Pancreas (tissue), 10 donors: ENCODE data around the gene SORCS2. TPM values are rescaled to one million over a fixed set of nuclear protein-coding genes. Genes with fewer than 3 reads are reported as not detected.
A peak's percentile ranks its signal among the peaks of the same experiment; 100 is the strongest.

Experiments used
- ATAC-seq, 4 donors: fragments of 200-7000 bp; cut with Tn5 transposase; one replicate each; pipeline versions ENCODE4 v1.8.0 to v1.9.1; 2020; ENCODE audit warnings: mild to moderate bottlenecking in 4 of 4, moderate library complexity in 4 of 4
- DNase-seq, 6 donors: peaks; one replicate each; pipeline ENCODE4 v3.0.0-alpha.2; 2020
- FAIRE-seq: peaks from 2 replicates; lab custom pipeline; 2012; peaks lifted over from hg19 to GRCh38; lab: Jason Lieb, UNC
- H3K27ac ChIP-seq, 4 donors: fragments of 200-600 bp; sonication (generic); 1 replicate in 3 of 4; 2 replicates in 1 of 4; pipeline versions ENCODE4 v1.5.0 to v1.8.0; 2020
- H3K27me3 ChIP-seq, 4 donors: fragments of 200-600 bp; one replicate each; pipeline ENCODE4 v1.8.0; 2021
- H3K36me3 ChIP-seq, 3 donors: fragments of 200-600 bp; sonication (generic) in 1 of 3; one replicate each; pipeline versions ENCODE4 v1.5.0 to v1.8.0; 2020 to 2021
- H3K4me1 ChIP-seq, 3 donors: fragments of 200-600 bp; one replicate each; pipeline ENCODE4 v1.8.0; 2021
- H3K4me3 ChIP-seq, 4 donors: fragments of 200-600 bp; sonication (generic) in 2 of 4; one replicate each; pipeline versions ENCODE4 v1.5.0 to v1.8.0; 2020 to 2021
- H3K9me3 ChIP-seq, 4 donors: fragments of 200-600 bp; one replicate each; pipeline ENCODE4 v1.8.0; 2021
- WGBS, 2 donors: extraction: QIAGEN DNeasy Blood & Tissue Kit; methylation state at CpG; one replicate each; pipeline ENCODE4 v1.1.7; 2013; 5-methylcytosine and 5-hydroxymethylcytosine counted together
- intact Hi-C, 3 donors: fragments of 100-400 bp; cut with DNase I; formaldehyde crosslinking; loops; one replicate each; pipeline versions ENCODE4 v1.11.1 to v1.14.2; 2022
- polyA plus RNA-seq, 2 donors: library from polyadenylated mRNA; stranded (reverse); fragments of 200-250 nt; gene quantifications; one replicate each; pipeline ENCODE4 v1.2.3, GENCODE V29; 2013
- total RNA-seq, 6 donors: library from RNA; stranded (reverse); fragmentation: NEBNext Ultra II Directional in 4 of 6; extraction: Animal tissue kit (Norgen Biotek cat#: 25700) in 4 of 6; gene quantifications; one replicate each; pipeline versions ENCODE4 v1.2.1 to v1.2.4, GENCODE V29; 2021 to 2023
- TF ChIP-seq, protein P1 (sequence below), 4 donors: fragments of 200-600 bp; sonication (generic) in 3 of 4; IDR thresholded peaks; one replicate each; pipeline versions ENCODE4 v1.5.0 to v1.8.0; 2021; ENCODE audit warnings: antibody characterized with exemption in 4 of 4
- donor health status: healthy with polysubstance abuse.
- donor health status: DM: no; HTN: no; CAD: no; lungs with moderate emphysema.
- donor health status: DM: no; HTN: no; CAD: no.
- donor health status: control.
- donor health status: control.
- donor health status: Bipolar disorder and iron deficiency.
- donor health status: DM: yes; HTN: yes; CAD: no.
- donor health status: DM: no; HTN: no; CAD: no.
- donor health status: DM: no; HTN: no; CAD: no.
- donor health status: DM: yes; HTN: yes; CAD: no.

SORCS2 gene
- total and polyA plus RNA-seq, 8 donors: 0.14 to 1.7 (median 0.42) TPM

GRCh38 chr4:7384929-7385890, 192.9 kb downstream of the SORCS2 start:
- H3K36me3 ChIP-seq: no peaks in the 10 kb centered on the region
- H3K27me3 ChIP-seq: no peaks in the 10 kb centered on the region
- TF ChIP-seq, protein P1, sequence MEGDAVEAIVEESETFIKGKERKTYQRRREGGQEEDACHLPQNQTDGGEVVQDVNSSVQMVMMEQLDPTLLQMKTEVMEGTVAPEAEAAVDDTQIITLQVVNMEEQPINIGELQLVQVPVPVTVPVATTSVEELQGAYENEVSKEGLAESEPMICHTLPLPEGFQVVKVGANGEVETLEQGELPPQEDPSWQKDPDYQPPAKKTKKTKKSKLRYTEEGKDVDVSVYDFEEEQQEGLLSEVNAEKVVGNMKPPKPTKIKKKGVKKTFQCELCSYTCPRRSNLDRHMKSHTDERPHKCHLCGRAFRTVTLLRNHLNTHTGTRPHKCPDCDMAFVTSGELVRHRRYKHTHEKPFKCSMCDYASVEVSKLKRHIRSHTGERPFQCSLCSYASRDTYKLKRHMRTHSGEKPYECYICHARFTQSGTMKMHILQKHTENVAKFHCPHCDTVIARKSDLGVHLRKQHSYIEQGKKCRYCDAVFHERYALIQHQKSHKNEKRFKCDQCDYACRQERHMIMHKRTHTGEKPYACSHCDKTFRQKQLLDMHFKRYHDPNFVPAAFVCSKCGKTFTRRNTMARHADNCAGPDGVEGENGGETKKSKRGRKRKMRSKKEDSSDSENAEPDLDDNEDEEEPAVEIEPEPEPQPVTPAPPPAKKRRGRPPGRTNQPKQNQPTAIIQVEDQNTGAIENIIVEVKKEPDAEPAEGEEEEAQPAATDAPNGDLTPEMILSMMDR (IDR thresholded peaks at IDR 0.05): no peak
- no peaks in the 10 kb centered on the region for H3K4me1 ChIP-seq
- ATAC-seq (no peak), FAIRE-seq (no peak), DNase-seq (peak in 2 of 6 donors; percentile 8 to 28)
- no peak overlapping the region for H3K27ac ChIP-seq
- intact Hi-C loops: no loop called here
- 46 to 52% methylated on average over 12 of the region's 12 CpGs for WGBS, 2 donors
- H3K9me3 ChIP-seq: no peaks in the 10 kb centered on the region
- no peak overlapping the region for H3K4me3 ChIP-seq

DNA sequence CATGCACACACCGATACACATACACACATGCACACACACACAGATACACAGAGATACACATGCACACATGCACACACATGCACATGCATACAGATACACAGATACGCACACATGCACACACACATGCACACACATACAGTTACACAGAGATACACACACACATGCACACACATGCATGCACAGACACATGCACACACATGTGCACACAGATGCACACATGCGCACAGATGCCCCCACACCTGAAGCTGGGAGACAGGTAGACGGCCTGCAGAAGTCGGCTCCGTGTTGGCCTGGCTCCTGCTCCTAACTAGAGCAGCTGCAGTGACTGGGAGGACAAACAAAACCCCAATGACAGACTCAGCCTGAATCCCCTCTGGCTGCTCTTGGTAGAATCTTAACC, 195.6 kb downstream of the SORCS2 start:
- ATAC-seq (no peak), FAIRE-seq (no peak), DNase-seq (peak in 1 of 6 donors; percentile 4)
- H3K4me1 ChIP-seq: no peaks in the 10 kb centered on the region
- WGBS, 2 donors: 70 to 73% methylated on average over 6 of the region's 6 CpGs
- H3K27me3 ChIP-seq: no peaks in the 10 kb centered on the region
- H3K36me3 ChIP-seq: no peaks in the 10 kb centered on the region
- intact Hi-C loops: no loop called here
- no peak overlapping the region for H3K27ac ChIP-seq
- H3K4me3 ChIP-seq: no peak overlapping the region
- H3K9me3 ChIP-seq: no peaks in the 10 kb centered on the region
- TF ChIP-seq, protein P1 (IDR thresholded peaks at IDR 0.05): no peak

DNA sequence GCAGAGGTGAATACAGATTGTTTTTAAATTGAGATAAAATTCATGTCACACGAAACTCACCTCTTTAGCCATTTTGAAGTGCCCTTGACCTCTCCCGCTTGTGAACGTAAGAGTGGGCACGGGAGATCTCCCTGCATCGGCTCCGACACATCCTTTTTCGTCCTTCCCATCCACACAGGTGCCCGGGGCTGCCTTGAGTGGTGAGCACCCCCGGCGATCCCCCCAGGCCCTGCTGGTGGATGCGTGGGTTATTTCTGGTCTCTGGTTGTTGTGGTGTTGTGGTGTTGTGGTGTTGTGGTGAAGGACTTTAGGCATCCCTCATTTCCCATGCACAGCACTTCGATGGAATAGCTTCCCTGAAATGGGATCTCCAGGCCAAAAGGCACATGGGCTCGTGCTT, 196.3 kb downstream of the SORCS2 start:
- ATAC-seq: no peak
- H3K36me3 ChIP-seq: no peaks in the 10 kb centered on the region
- H3K4me3 ChIP-seq: no peak overlapping the region
- H3K9me3 ChIP-seq: no peaks in the 10 kb centered on the region
- intact Hi-C loops: no loop called here
- DNase-seq: peak in 1 of 6 donors; percentile 16
- 63 to 73% methylated on average over 13 of the region's 13 CpGs for WGBS, 2 donors
- TF ChIP-seq, protein P1 (IDR thresholded peaks at IDR 0.05): no peak
- H3K27me3 ChIP-seq: no peaks in the 10 kb centered on the region
- H3K27ac ChIP-seq: no peak overlapping the region
- no peak for FAIRE-seq
- H3K4me1 ChIP-seq: no peaks in the 10 kb centered on the region

GRCh38 chr4:7389101-7389701, 196.9 kb downstream of the SORCS2 start:
- Histone ChIP-seq H3K4me1 (no peaks in the 10 kb centered on the region), H3K9me3 (no peaks in the 10 kb centered on the region), H3K27ac (no peak overlapping the region), H3K36me3 (no peaks in the 10 kb centered on the region), H3K4me3 (no peak overlapping the region), H3K27me3 (no peaks in the 10 kb centered on the region)
- FAIRE-seq (no peak), DNase-seq (peak in 2 of 6 donors; percentile 6 to 25), ATAC-seq (no peak)
- 71 to 80% methylated on average over 15 of the region's 15 CpGs for WGBS, 2 donors
- TF ChIP-seq, protein P1 (IDR thresholded peaks at IDR 0.05): no peak
- intact Hi-C loops: no loop called here
